Astrocyte of the cerebellum (primary cell): ENCODE results near the gene SWSAP1.

ENCODE experiments used
- DNase-seq: peaks from one replicate; pipeline ENCODE4 v3.0.0-alpha.2; 2011; ENCODE audit warnings: low read depth
- H3K4me3 ChIP-seq: 2 replicates; pipeline ENCODE4 v1.5.1; 2011; ENCODE audit warnings: mild to moderate bottlenecking, low read depth, low read length, moderate library complexity
- CTCF ChIP-seq: IDR thresholded peaks from 2 replicates; pipeline ENCODE4 v1.5.1; 2012; ENCODE audit warnings: low read length, low read depth, moderate library complexity, mild to moderate bottlenecking; ENCODE audit errors: missing control alignments
- in situ Hi-C: cut with HindIII; loops from 2 replicates; pipeline ENCODE4 v1.10.0; 2017; ENCODE audit warnings: low sequenced_read_pairs

SWSAP1 gene

GRCh38 chr19:11361771-11362731 lies 12.4 kb upstream of the SWSAP1 start:
- in situ Hi-C loops, result no loop called here
- DNase-seq, result no peak
- TF ChIP-seq CTCF, result no peak
- no peak overlapping the region for H3K4me3 ChIP-seq

- no peak for TF ChIP-seq CTCF
- in situ Hi-C loops, result no loop called here
- H3K4me3 ChIP-seq, result no peak overlapping the region
- DNase-seq, result no peak
Observed at GRCh38 chr19:11363881-11364280, 10.6 kb upstream of the SWSAP1 start.

GRCh38 chr19:11364296-11364904 lies 10.1 kb upstream of the SWSAP1 start:
- TF ChIP-seq CTCF, result no peak
- DNase-seq, result no peak
- in situ Hi-C loops, result no loop called here
- H3K4me3 ChIP-seq, result no peak overlapping the region

GRCh38 chr19:11364935-11365334 lies 9.5 kb upstream of the SWSAP1 start:
- TF ChIP-seq CTCF, result no peak
- no peak for DNase-seq
- in situ Hi-C loops, result no loop called here
- H3K4me3 ChIP-seq, result no peak overlapping the region

- in situ Hi-C loops, result no loop called here
- TF ChIP-seq CTCF, result no peak
- no peak for DNase-seq
- no peak overlapping the region for H3K4me3 ChIP-seq
Observed at GRCh38 chr19:11365557-11366117, 8.8 kb upstream of the SWSAP1 start.

GRCh38 chr19:11367528-11367927 lies 6.9 kb upstream of the SWSAP1 start:
- in situ Hi-C loops, result no loop called here
- no peak for DNase-seq
- no peak overlapping the region for H3K4me3 ChIP-seq
- no peak for TF ChIP-seq CTCF
